Activated naive CD8-positive, alpha-beta T cell treated with anti-CD3 and anti-CD28 coated beads, Interleukin-2, amount 10 ng/mL, durations not matched to agents 7 days and 5 days (primary cell): Measurements from ENCODE around the gene TTYH3. TPM values are rescaled to one million over a fixed set of nuclear protein-coding genes. Genes with fewer than 3 reads are reported as not detected.
"Not testable (repeated sequence)": the region's sequence is repeated elsewhere in the genome, so short reads cannot be mapped to it uniquely, and the experiment has no call there.

Experiments used
- ATAC-seq: fragments of 150-1000 bp; cut with Tn5 transposase; one replicate; pipeline ENCODE4 v1.10.0; 2021; ENCODE audit warnings: low read depth, moderate library complexity
- POLR2A ChIA-PET: fragments of 350-600 bp; sonication (Branson Sonifier 250); formaldehyde crosslinking; loops from one replicate; lab custom pipeline; 2021; ENCODE audit warnings: antibody characterized with exemption; lab: Charles Lee
- DNase-seq: peaks from one replicate; pipeline ENCODE4 v3.0.0; 2021
- H3K27ac Mint-ChIP-seq: one replicate; pipeline ENCODE4 v1.8.0; 2022; ENCODE audit warnings: mild to moderate bottlenecking, mixed read lengths
- H3K27me3 Mint-ChIP-seq: one replicate; pipeline ENCODE4 v1.8.0; 2022; ENCODE audit warnings: mild to moderate bottlenecking, moderate library complexity, mixed read lengths
- H3K36me3 Mint-ChIP-seq: one replicate; pipeline ENCODE4 v1.8.0; 2021; ENCODE audit warnings: mild to moderate bottlenecking, mixed read lengths
- H3K4me1 Mint-ChIP-seq: one replicate; pipeline ENCODE4 v1.8.0; 2021; ENCODE audit warnings: mixed read lengths
- H3K4me3 Mint-ChIP-seq: one replicate; pipeline ENCODE4 v1.8.0; 2022; ENCODE audit warnings: mild to moderate bottlenecking, moderate library complexity, mixed read lengths
- H3K9me3 Mint-ChIP-seq: one replicate; pipeline ENCODE4 v1.8.0; 2021; ENCODE audit warnings: mixed read lengths
- total RNA-seq, 2 experiments: library from RNA; stranded (reverse); gene quantifications; one replicate each; pipeline ENCODE4 v1.2.3, GENCODE V29; 2021

The TTYH3 gene
- total RNA-seq, 2 experiments from 2014 or later, result 32.0 to 33.4 TPM

GRCh38 chr7:2607122-2607922 lies 24.5 kb upstream of the TTYH3 start:
- Mint-ChIP-seq H3K27ac (no peak overlapping the region), H3K4me1 (peaks cover 8% of the 10 kb centered on the region), H3K27me3 (peaks cover 2% of the 10 kb centered on the region), H3K4me3 (no peak overlapping the region), H3K36me3 (no peaks in the 10 kb centered on the region), H3K9me3 (no peaks in the 10 kb centered on the region)
- no peak for ATAC-seq
- POLR2A ChIA-PET, result no interaction called here
- DNase-seq, result no peak

GRCh38 chr7:2607923-2608904 lies 23.6 kb upstream of the TTYH3 start:
- no peaks in the 10 kb centered on the region for H3K9me3 Mint-ChIP-seq
- H3K4me3 Mint-ChIP-seq, result no peak overlapping the region
- ATAC-seq, result no peak

DNA sequence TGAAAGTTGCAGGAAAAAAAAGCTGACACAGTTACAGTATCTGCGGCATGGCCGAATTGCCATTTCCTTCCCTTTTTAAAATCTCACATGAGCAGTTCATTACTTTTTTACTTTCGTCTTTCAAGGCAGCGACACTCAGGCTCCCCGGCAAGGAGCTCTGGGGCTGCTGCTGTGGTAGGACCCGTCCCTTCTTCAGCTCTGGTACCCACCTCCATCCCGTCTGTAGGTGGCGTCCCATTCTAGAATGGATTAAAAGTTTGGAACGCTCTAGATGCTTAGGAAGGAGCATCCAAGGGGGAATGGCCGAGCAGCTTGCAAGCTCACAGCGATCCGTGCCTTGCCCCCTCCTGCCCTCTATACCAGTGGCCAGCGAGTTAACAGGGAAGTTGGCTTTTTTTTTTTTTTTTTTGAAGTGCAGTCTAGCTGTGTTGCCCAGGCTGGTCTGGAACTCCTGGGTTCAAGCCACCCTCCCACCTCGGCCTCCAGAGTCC lies 22.8 kb upstream of the TTYH3 start:
- ATAC-seq, result peak; percentile 81

More at GRCh38 chr7:2607923-2608904, 23.6 kb upstream of the TTYH3 start:
- Mint-ChIP-seq H3K27me3 (peaks cover 2% of the 10 kb centered on the region), H3K4me1 (peaks cover 8% of the 10 kb centered on the region), H3K36me3 (no peaks in the 10 kb centered on the region), H3K27ac (no peak overlapping the region)
- POLR2A ChIA-PET, result interaction anchor here (0.7 to 1.3 kb wide), 3 partner anchors 13 to 26 kb away, joined by 3 to 4 read pairs (median 4); no protein-coding TSS in a partner anchor
- no peak for DNase-seq

GRCh38 chr7:2609646-2610045 lies 22.1 kb upstream of the TTYH3 start:
- DNase-seq, H3K27me3 Mint-ChIP-seq, H3K27ac Mint-ChIP-seq, H3K4me1 Mint-ChIP-seq, H3K36me3 Mint-ChIP-seq, H3K9me3 Mint-ChIP-seq, H3K4me3 Mint-ChIP-seq, ATAC-seq: not testable (repeated sequence)
- POLR2A ChIA-PET, result interaction anchor here (1.3 kb wide), 1 partner anchor 24 kb away, joined by 4 read pairs; no protein-coding TSS in a partner anchor

More for the DNA sequence above, 22.8 kb upstream of the TTYH3 start:
- POLR2A ChIA-PET, result interaction anchor here (0.7 to 1.3 kb wide), 3 partner anchors 12 to 25 kb away, joined by 3 to 4 read pairs (median 4); no protein-coding TSS in a partner anchor
- Mint-ChIP-seq H3K27ac (peak overlapping the region; percentile 11), H3K4me3 (peak overlapping the region; percentile 29), H3K9me3 (no peaks in the 10 kb centered on the region), H3K4me1 (peaks cover 8% of the 10 kb centered on the region), H3K27me3 (peaks cover 2% of the 10 kb centered on the region), H3K36me3 (no peaks in the 10 kb centered on the region)
- no peak for DNase-seq

DNA sequence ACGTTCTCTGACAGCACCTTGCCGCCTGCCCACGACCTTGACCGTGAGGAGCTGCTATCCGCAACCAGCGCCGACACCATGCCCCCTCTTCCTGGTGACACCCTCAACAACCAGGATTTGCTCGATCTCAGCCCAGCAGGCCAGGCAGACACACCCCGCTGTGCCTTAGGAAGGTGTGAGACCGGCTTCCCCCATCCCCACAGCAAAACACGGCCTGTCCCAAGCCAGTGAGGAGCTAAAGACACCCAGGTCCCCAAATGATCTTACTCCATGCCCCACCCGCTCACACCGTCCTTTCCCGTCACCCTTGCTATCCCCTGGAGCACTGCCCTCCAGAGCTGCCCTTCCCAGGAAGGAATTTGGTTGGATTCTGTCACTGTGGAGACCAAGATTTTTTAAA lies 21.3 kb upstream of the TTYH3 start:
- Mint-ChIP-seq H3K4me1 (peaks cover 8% of the 10 kb centered on the region), H3K9me3 (no peaks in the 10 kb centered on the region), H3K36me3 (no peaks in the 10 kb centered on the region), H3K27ac (no peak overlapping the region), H3K4me3 (no peak overlapping the region), H3K27me3 (peaks cover 2% of the 10 kb centered on the region)
- DNase-seq (no peak), ATAC-seq (no peak)
- POLR2A ChIA-PET, result no interaction called here

DNA sequence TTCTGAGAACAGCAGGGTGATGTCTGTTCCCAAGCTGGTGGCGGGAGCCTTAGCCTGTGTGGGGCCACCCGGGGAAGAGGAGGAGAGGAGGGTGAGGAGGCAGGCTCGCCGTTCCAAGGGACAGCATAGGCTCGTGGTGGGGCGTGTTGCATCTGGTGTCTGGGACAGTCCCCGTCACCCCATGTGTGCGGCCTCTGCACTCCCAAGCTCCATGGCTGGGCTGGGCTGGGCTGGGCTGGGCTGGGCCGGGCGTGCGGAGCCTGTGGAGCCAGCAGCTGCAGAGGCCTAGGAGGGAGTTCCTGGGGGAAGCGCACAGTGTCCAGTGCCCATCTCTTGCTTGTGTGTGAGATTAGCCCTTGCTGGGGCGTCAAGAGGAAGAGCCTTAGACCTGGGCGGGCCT lies 20.9 kb upstream of the TTYH3 start:
- Mint-ChIP-seq H3K27ac (no peak overlapping the region), H3K27me3 (peaks cover 2% of the 10 kb centered on the region), H3K36me3 (no peaks in the 10 kb centered on the region), H3K4me1 (peaks cover 8% of the 10 kb centered on the region), H3K9me3 (no peaks in the 10 kb centered on the region), H3K4me3 (no peak overlapping the region)
- DNase-seq, result no peak
- no peak for ATAC-seq
- POLR2A ChIA-PET, result no interaction called here

DNA sequence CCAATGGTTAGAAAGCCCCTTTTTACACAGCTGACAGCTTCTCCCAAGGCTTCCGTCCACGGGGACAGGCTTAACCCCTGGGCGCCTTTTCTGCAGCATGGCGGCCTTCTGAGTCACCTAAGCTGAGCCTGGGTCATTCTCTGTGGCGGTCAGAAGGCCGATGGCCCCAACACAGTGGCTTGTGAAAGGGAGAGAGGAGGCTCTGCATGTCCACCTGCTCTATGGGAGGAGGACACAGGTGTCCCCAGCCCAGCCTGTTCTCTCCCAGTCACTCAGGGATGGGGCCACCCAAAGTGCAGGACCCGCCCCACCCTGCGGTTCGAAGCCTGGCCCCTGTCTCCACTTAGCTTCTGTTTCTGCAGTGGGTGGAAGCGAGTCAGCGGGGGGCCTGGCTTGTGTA lies 20.4 kb upstream of the TTYH3 start:
- no peak overlapping the region for H3K27ac Mint-ChIP-seq
- no peak for ATAC-seq
- peaks cover 8% of the 10 kb centered on the region for H3K4me1 Mint-ChIP-seq
- POLR2A ChIA-PET, result interaction anchor here (1.3 kb wide), 1 partner anchor 34 kb away, joined by 4 read pairs; no protein-coding TSS in a partner anchor
- H3K4me3 Mint-ChIP-seq, result no peak overlapping the region
- H3K27me3 Mint-ChIP-seq, result peaks cover 2% of the 10 kb centered on the region
- no peak for DNase-seq
- no peaks in the 10 kb centered on the region for H3K9me3 Mint-ChIP-seq
- no peaks in the 10 kb centered on the region for H3K36me3 Mint-ChIP-seq

- POLR2A ChIA-PET, result interaction anchor here (0.6 to 1.3 kb wide), 2 partner anchors 11 to 33 kb away, joined by 4 to 6 read pairs; no protein-coding TSS in a partner anchor
- no peak for DNase-seq
- Mint-ChIP-seq H3K9me3 (no peaks in the 10 kb centered on the region), H3K4me1 (peaks cover 8% of the 10 kb centered on the region), H3K27ac (no peak overlapping the region), H3K27me3 (peaks cover 2% of the 10 kb centered on the region), H3K36me3 (no peaks in the 10 kb centered on the region), H3K4me3 (no peak overlapping the region)
- no peak for ATAC-seq
Measured at GRCh38 chr7:2611922-2612321, 19.9 kb upstream of the TTYH3 start.

GRCh38 chr7:2612445-2613097 lies 19.2 kb upstream of the TTYH3 start:
- Mint-ChIP-seq H3K27ac (no peak overlapping the region), H3K4me3 (no peak overlapping the region)
- no peak for ATAC-seq

DNA sequence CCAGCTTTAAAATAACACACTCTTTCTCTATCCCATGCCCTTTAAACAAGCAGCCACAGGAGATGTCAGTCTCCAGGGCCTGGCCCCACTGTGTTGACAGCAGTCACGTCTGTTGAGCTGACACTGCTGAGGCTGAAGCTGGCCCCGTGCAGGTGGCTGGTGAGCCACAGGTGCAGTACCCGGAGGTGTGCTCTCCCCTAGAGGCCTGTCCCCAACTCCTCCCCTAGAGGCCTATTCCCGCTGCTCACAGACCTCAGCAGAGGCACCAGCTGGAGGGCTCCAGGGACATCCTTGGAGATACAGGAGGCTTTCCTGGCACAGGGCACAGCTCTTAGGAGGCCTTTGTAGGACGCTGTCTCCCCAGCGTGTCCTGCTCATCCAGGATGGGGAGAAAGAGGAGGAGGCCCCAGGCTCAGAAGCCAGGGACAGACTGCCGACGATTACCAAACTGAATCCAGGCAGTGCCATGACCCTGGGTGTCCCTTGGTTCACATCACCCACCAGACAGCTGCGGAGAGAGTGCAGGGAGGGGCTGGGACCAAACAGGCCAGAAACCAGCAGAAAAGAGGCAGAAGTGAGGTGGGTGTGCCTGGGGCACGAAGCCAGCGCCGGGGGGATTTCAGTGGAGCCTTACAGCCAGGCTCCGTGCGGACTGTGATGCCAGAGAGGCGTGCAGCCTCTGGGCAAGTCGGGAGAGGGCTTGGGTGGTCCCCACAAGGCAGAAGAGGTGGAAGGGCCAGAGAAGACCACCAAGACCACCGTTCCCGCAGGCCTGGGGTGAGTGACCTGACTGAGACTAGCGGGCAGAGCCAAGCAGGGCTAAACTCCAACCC lies 18.5 kb upstream of the TTYH3 start:
- no peaks in the 10 kb centered on the region for H3K9me3 Mint-ChIP-seq
- POLR2A ChIA-PET, result no interaction called here
- H3K4me3 Mint-ChIP-seq, result no peak overlapping the region
- H3K27me3 Mint-ChIP-seq, result peaks cover 9% of the 10 kb centered on the region
- ATAC-seq (no peak), DNase-seq (no peak)
- H3K27ac Mint-ChIP-seq, result no peak overlapping the region
- H3K4me1 Mint-ChIP-seq, result peaks cover 8% of the 10 kb centered on the region
- no peaks in the 10 kb centered on the region for H3K36me3 Mint-ChIP-seq

More at GRCh38 chr7:2612445-2613097, 19.2 kb upstream of the TTYH3 start:
- H3K27me3 Mint-ChIP-seq, result peaks cover 4% of the 10 kb centered on the region
- no peak for DNase-seq
- no peaks in the 10 kb centered on the region for H3K36me3 Mint-ChIP-seq
- no peaks in the 10 kb centered on the region for H3K9me3 Mint-ChIP-seq
- H3K4me1 Mint-ChIP-seq, result peaks cover 9% of the 10 kb centered on the region
- POLR2A ChIA-PET, result interaction anchor here (1.3 kb wide), 1 partner anchor 33 kb away, joined by 4 read pairs; no protein-coding TSS in a partner anchor

DNA sequence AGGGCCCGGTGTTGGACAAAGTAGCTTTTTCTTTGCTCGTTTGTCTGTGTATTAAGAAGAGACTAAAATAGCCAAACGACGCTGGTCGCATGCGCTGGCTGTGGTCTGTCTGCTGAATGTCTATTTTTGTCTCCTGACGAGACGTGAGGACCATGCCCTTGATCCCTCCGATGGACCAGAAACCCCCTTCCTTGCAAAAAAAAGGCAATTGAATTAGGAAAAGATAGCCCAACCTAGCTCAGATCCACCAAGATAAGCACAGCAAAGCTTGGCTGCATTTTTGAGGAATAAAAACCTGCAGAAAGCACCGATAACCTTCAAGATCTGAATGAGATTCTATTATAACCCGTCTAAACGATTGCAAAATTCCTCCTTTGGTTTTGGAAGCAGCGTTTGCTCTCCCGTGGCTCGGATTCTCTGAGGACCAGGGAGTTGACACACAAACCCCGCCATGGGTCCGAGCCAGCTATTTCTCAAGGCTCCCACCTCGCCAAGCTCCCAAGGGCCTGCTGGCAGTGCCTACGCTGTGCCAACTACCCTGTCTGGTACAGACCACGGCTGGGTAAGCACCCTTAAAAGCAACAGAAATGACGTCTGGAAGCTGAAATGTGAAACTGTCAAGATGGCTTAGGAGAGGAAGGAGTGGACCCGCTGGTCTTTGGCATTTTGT lies 17.7 kb upstream of the TTYH3 start:
- peaks cover 2% of the 10 kb centered on the region for H3K4me1 Mint-ChIP-seq
- no peaks in the 10 kb centered on the region for H3K9me3 Mint-ChIP-seq
- no peak overlapping the region for H3K4me3 Mint-ChIP-seq
- DNase-seq (no peak), ATAC-seq (no peak)
- H3K27ac Mint-ChIP-seq, result no peak overlapping the region
- POLR2A ChIA-PET, result no interaction called here
- peaks cover 9% of the 10 kb centered on the region for H3K27me3 Mint-ChIP-seq
- no peaks in the 10 kb centered on the region for H3K36me3 Mint-ChIP-seq
